Activated T-helper 17 cell treated with anti-CD3 and anti-CD28 coated beads, Interleukin-2, amount 50 U/mL, for 72 hours (primary cell): Measurements from ENCODE around the gene PLEKHM3. TPM values are rescaled to one million over a fixed set of nuclear protein-coding genes. Genes with fewer than 3 reads are reported as not detected.
"Not testable (repeated sequence)": the region's sequence is repeated elsewhere in the genome, so short reads cannot be mapped to it uniquely, and the experiment has no call there.

ENCODE experiments used
- ATAC-seq: fragments of 150-1000 bp; cut with Tn5 transposase; replicated peaks from 2 replicates; pipeline ENCODE4 v1.10.0; 2021; ENCODE audit warnings: mild to moderate bottlenecking, moderate library complexity
- H3K27ac Mint-ChIP-seq: one replicate; pipeline ENCODE4 v1.8.0; 2022; ENCODE audit warnings: mixed read lengths
- H3K27me3 Mint-ChIP-seq: one replicate; pipeline ENCODE4 v1.8.0; 2022; ENCODE audit warnings: mixed read lengths
- H3K36me3 Mint-ChIP-seq: one replicate; pipeline ENCODE4 v1.8.0; 2022; ENCODE audit warnings: low read depth, mild to moderate bottlenecking, mixed read lengths
- H3K4me1 Mint-ChIP-seq: one replicate; pipeline ENCODE4 v1.8.0; 2022; ENCODE audit warnings: mixed read lengths
- H3K4me3 Mint-ChIP-seq: one replicate; pipeline ENCODE4 v1.8.0; 2022; ENCODE audit warnings: mild to moderate bottlenecking, mixed read lengths
- H3K9me3 Mint-ChIP-seq: one replicate; pipeline ENCODE4 v1.8.0; 2022; ENCODE audit warnings: mixed read lengths
- total RNA-seq, 2 donors: library from RNA; stranded (reverse); gene quantifications; one replicate each; pipeline ENCODE4 v1.2.3, GENCODE V29; 2022

Gene PLEKHM3
- total RNA-seq, 2 donors from 2014 or later, result 3.2 to 5.3 TPM

DNA sequence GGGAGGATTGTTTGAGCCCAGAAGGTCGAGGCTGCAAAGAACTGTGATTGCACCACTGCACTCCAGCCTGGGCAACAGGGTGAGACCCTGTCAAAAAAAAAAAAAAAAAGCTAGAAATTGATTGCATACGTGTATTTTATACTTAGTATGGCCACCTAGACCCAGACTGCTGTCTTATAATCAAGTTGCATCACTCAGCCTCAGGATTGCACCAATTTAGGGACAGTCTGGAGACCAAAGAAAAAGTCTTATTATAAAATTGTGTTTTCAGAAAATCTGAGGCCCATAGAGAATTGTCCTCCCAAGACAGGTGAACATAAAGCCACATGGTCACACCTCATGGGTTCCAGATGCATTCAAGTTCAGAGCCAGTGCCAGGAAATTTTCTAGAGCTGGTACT, 17.1 kb upstream of the PLEKHM3 start:
- Mint-ChIP-seq H3K27ac (no peak overlapping the region), H3K4me3 (no peak overlapping the region), H3K4me1 (no peaks in the 10 kb centered on the region), H3K9me3 (no peaks in the 10 kb centered on the region), H3K27me3 (peaks cover 8% of the 10 kb centered on the region), H3K36me3 (no peaks in the 10 kb centered on the region)
- no peak for ATAC-seq

DNA sequence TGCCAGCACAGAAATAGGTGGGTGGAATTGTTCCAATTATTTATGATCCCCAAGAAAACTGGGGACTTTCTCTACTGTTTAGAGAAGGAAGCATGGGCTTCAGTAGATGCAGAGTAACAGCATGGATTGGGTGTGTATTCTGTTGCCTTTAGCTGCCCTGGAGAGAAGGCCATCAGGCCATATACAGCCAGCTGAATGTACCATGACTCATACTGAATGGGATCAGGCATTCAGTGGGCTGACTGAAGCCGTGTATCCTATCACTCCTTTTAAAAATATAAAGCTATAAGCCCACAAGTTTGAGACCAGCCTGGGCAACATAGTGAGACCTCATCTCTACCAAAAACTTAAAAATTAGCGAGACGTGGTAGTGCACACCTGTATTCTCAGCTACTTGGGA, 16.7 kb upstream of the PLEKHM3 start:
- Mint-ChIP-seq H3K36me3 (no peaks in the 10 kb centered on the region), H3K9me3 (no peaks in the 10 kb centered on the region), H3K27ac (no peak overlapping the region), H3K4me1 (no peaks in the 10 kb centered on the region), H3K27me3 (peaks cover 8% of the 10 kb centered on the region), H3K4me3 (no peak overlapping the region)
- ATAC-seq, result no peak

DNA sequence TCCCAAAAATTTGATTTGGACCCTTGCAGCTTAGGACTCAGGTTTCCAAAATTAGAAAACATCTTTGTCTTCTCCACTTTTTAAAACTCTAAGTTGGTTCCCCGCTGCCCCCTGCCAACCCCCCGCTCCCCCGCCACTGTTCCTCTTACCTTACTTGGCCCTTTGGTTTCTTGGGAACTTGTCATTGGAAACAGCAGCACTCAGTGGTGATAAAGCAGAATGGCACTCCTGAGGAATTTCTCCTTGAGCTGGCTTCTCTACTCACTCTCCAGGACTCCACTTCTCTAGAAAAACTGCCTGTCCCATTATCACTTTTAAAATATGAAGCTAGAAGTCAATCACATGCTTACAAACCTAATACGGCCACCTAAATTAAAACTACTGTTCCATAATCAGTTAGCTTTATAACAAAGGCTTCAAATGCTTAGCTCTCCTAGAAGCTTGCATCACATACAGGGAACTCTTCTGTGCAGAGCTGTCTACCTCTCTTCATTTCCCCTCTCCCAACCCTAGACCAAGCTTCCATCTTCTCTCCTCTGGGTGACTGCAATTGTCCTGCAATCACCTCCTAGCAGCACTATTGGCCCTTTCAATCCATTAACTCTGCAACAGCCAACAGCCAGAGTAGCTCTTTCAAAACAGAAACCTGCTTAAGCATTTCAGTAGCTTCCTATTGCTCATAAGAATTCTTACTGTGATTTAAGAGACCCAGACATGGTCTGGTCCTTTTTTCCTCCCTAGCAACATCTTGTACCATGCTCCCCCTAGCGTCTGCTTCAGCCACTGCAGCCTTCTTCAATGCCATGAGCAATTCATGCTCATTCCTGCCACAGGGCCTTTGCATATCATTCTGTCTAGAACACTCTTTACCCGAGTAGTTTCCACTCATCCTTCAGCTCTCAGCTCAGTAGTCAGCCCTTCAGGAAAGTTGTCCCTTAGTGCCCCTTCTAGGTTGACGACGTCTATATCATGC, 15.2 kb upstream of the PLEKHM3 start:
- H3K4me1 Mint-ChIP-seq, result no peaks in the 10 kb centered on the region
- no peaks in the 10 kb centered on the region for H3K9me3 Mint-ChIP-seq
- no peaks in the 10 kb centered on the region for H3K36me3 Mint-ChIP-seq
- H3K27ac Mint-ChIP-seq, result no peak overlapping the region
- H3K27me3 Mint-ChIP-seq, result peaks cover 3% of the 10 kb centered on the region
- ATAC-seq, result peak; percentile 86
- no peak overlapping the region for H3K4me3 Mint-ChIP-seq

DNA sequence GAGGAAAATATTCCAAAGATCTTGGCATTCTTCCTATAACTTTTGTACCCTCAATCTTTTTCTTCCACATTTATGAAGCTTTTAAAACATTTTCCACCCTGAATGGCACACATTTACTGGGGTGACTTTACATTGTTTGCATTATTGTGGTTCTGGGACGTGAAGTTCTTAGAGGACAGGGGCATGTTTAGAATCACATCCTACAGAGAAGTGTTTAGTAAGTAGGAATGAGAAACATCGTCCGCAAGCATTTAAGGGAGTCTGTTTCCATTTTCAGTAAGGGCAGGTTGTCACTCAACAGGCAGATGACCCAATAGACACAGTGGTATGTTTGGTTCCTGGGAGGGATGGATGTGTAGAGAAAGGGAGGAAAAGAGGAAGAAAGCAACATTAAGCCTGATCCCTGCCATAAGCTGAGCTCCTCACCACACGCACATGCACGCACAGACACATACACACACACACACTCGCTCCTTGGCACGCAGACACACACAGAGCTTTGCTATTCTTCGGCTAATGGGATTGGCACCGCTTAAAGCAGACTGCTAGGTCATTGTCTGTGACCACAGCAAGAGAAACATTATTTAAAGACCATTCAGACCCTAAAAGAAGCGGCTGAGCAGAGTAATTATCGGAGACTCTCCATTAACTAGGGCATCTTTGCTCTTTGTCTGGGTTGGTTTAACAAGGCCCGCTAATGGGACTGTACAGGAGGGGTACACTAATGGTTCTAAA, 14.2 kb upstream of the PLEKHM3 start:
- Mint-ChIP-seq H3K4me1 (no peaks in the 10 kb centered on the region), H3K9me3 (no peaks in the 10 kb centered on the region)
- no peak for ATAC-seq

DNA sequence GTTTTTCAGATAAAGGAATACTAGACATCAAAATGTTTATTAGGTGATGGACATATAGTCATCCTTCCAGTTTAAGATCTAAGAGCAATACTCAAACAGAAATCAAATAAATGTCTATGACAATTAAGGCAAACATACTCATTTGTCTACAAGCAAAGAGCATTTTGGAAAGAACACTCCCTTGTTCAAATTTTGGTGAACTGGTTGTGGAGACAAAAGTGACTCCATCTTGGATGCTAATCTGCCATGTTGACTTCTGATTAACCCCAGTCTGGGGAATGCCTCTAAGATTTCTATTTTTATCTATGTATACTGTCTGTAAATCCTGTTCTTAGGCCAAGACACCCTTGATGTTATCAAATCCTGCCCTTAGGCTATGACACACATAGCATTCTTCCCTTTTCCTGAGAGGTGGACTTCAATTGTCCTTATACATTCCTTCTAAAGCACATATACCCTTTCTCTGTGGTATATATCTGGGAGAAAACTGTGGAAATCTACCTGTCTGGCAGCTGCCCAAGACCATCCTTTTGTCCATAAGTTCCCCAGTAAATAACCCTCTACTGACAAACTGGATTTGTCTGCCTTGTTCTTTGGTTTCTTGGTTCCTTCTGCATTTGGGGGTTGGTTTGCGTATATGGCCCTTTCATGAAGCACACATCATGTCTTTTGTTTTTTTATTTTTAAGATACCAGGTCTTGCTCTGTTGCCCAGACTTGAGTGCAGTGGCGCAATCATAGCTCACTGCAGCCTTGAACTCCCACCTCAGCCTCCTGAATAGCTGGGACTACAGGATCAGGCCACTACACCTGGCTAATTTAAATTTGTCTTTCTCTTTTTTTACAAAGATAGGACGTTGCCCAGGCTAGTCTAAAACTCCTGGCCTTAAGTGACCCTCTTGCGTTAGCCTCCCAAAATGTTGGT, 12.5 kb upstream of the PLEKHM3 start:
- no peak overlapping the region for H3K4me3 Mint-ChIP-seq
- no peaks in the 10 kb centered on the region for H3K36me3 Mint-ChIP-seq
- H3K9me3 Mint-ChIP-seq, result no peaks in the 10 kb centered on the region
- no peaks in the 10 kb centered on the region for H3K27me3 Mint-ChIP-seq
- no peaks in the 10 kb centered on the region for H3K4me1 Mint-ChIP-seq
- H3K27ac Mint-ChIP-seq, result no peak overlapping the region
- no peak for ATAC-seq

More for the DNA sequence above, 14.2 kb upstream of the PLEKHM3 start:
- no peak overlapping the region for H3K4me3 Mint-ChIP-seq
- H3K27me3 Mint-ChIP-seq, result peaks cover 3% of the 10 kb centered on the region
- H3K27ac Mint-ChIP-seq, result no peak overlapping the region
- no peaks in the 10 kb centered on the region for H3K36me3 Mint-ChIP-seq

DNA sequence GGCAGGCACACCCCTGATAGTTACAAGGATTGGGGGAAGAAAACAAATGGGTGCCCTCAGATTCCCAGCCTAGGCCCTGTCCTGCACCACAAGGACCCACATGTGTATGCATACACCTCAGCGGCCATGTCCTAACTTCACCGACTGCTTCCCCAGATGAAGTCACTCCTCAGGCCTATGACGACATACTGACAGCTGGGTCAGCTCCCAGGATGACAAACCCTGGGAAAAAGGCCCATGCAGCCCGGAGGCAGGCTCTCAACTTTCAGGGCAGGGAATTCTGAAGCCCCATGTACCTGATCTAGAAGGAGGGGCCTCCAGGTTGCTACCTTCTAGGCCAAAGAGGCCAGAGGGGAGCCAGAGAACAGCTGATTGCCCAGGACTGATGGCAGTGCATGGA, 11.0 kb upstream of the PLEKHM3 start:
- H3K4me1 Mint-ChIP-seq, result no peaks in the 10 kb centered on the region
- no peak for ATAC-seq
- H3K9me3 Mint-ChIP-seq, result no peaks in the 10 kb centered on the region
- H3K27ac Mint-ChIP-seq, result no peak overlapping the region
- H3K36me3 Mint-ChIP-seq, result no peaks in the 10 kb centered on the region
- no peak overlapping the region for H3K4me3 Mint-ChIP-seq
- H3K27me3 Mint-ChIP-seq, result no peaks in the 10 kb centered on the region

DNA sequence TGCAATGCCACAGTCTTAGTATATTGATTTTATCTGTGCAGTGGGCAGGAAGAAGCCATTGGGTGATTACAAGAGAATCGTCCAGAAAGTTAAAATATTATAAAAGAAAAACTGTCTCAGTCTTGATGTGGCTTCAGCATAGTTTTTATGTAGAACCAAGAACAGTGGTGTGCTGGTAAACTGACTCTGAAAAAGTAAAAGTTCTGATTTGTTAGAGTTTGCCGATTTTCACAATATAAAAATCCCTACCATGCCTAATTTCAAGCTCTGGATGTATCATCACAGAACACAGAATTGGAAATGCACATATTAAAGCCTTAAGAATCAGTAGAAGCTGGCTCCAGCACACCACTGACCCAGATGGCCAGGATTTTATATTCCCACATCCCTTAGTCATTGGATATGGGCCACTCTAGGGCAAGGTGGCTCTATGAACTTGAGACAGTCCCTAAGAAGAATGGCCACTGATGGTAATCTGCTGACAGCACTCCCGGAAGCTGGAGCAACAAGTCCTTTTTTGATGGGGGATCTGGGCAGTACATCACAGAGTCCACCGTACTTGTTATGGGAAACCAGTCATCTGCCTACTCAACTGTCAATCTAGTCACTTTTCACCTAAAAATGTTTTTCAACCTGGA, 9.3 kb upstream of the PLEKHM3 start:
- H3K4me3 Mint-ChIP-seq, result no peak overlapping the region
- no peak for ATAC-seq
- H3K27me3 Mint-ChIP-seq, result no peaks in the 10 kb centered on the region
- no peaks in the 10 kb centered on the region for H3K4me1 Mint-ChIP-seq
- H3K36me3 Mint-ChIP-seq, result no peaks in the 10 kb centered on the region
- H3K9me3 Mint-ChIP-seq, result no peaks in the 10 kb centered on the region
- H3K27ac Mint-ChIP-seq, result no peak overlapping the region

DNA sequence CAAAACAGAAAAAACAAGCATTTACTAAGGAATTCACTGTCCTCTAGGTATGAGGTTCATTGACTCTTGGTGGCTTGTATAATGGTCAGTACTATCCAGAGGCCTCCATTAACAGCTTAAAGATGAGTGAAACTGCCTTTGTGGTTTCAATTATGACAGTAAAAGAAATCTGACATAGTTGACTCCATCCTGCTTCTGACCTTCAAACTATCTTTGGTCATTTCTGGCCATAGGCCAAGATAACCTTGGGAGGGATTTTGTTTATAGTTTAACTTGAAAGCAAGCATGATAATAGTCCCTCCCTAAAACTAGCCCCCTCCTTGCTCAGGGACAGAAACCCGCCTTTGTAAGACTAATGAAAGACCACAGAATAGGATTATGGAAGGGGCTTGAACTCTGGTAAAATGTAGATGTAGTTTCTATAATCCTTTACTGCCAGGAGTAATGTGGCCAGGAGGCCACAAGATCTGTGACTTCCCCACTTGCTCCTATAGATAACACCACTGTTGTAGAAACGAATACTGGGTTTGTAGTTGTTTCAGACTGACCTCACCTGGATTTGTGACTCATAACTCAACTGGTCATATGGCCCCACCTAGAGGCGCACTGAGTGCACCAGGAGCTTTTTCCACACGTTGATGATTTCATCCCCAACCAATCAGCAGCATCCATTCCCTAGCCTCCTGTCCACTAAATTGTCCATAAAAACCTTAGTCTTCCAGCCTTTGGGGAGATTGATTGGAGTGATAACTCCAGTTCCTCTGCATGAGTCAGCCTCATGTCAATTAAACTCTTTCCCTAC, 8.6 kb upstream of the PLEKHM3 start:
- no peak overlapping the region for H3K4me3 Mint-ChIP-seq

DNA sequence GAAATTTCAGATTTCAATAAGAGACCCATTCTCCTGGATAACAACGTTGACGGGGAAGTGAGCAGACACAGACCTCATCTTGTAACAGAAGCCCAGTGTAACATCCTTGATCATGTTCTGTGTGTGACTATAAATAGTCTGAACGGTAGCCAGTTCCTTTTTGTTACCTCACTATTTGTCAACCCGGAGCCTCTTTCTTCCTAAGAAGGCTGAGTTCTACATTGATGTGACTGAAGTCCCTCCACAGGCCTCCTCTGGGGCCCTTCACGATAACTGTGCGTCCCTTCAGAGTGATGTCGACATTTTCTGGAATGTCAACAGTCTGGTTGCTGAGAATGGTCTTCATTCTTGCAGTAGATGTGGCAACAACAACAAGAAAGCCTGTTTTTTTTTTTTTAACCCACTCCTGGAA, 6.3 kb upstream of the PLEKHM3 start:
- H3K36me3 Mint-ChIP-seq, result no peaks in the 10 kb centered on the region
- no peaks in the 10 kb centered on the region for H3K4me1 Mint-ChIP-seq
- H3K9me3 Mint-ChIP-seq, result no peaks in the 10 kb centered on the region
- H3K27me3 Mint-ChIP-seq, result peaks cover 4% of the 10 kb centered on the region
- H3K4me3 Mint-ChIP-seq, result no peak overlapping the region
- no peak overlapping the region for H3K27ac Mint-ChIP-seq
- ATAC-seq, result no peak

More for the DNA sequence above, 8.6 kb upstream of the PLEKHM3 start:
- Mint-ChIP-seq H3K27me3 (peaks cover 4% of the 10 kb centered on the region), H3K4me1 (no peaks in the 10 kb centered on the region), H3K36me3 (no peaks in the 10 kb centered on the region), H3K27ac (no peak overlapping the region), H3K9me3 (no peaks in the 10 kb centered on the region)
- ATAC-seq, result peak; percentile 95

DNA sequence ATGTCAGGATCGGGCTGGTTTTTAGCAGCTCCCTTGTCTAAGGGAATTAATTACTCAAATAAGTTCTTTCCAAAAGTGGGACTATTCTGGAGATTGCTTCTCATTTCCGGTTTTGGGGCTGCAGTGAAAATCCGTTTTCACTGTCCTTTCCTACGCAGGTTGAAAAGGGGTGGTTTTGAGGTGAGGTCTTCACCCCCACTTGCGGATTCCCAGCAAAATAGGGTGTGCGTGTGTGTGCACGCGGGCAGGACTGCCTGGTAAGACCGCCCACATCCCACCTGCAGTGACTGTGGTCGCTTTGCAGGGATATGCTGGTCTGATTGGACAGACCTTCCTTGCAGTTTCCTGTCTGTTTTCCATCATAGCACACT, 472 bp upstream of the PLEKHM3 start:
- Mint-ChIP-seq H3K4me1 (peaks cover 5% of the 10 kb centered on the region), H3K4me3 (peak overlapping the region; percentile 85), H3K27me3 (peaks cover 4% of the 10 kb centered on the region), H3K27ac (peak overlapping the region; percentile 89), H3K9me3 (no peaks in the 10 kb centered on the region), H3K36me3 (no peaks in the 10 kb centered on the region)
- ATAC-seq, result peak; percentile 69

DNA sequence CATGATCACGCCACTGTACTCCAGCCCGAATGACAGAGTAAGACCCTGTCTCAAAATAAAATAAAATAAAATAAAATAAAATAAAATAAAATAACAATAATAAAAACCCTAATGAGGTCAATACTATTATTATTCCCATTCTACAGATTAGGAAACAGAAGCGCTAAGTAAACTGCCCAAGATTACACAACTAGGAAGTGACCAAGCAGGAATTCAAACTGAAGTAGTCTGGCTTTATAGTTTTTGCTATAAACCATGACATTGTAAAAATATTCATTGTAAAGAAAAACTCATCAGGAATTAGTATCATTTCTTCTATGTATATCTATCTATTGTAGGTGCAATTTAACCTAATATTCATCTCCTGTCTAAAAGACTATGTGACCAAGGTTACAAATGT, 1.2 kb downstream of the PLEKHM3 start:
- H3K9me3 Mint-ChIP-seq, result no peaks in the 10 kb centered on the region
- H3K4me1 Mint-ChIP-seq, result peaks cover 5% of the 10 kb centered on the region
- no peaks in the 10 kb centered on the region for H3K27me3 Mint-ChIP-seq
- no peaks in the 10 kb centered on the region for H3K36me3 Mint-ChIP-seq
- H3K27ac Mint-ChIP-seq, result no peak overlapping the region
- peak overlapping the region; percentile 85 for H3K4me3 Mint-ChIP-seq
- no peak for ATAC-seq

DNA sequence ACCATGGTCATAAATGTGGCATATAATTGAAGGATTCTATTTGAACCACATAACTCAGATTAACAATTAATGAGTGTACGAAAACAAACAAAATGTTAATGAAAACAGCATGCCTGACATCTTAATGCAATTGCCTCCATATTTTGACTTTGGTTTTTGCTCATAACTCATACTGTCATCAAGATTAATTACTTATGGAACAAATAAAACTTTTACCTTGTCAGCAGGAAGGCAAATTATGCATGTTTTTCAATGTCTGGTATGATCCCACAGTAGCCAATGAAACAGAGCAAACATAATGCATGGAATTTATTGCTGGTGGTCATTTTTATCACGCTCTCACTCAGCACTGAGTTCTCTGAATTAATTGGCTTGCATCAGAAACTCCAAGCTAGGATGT, 5.1 kb downstream of the PLEKHM3 start:
- Mint-ChIP-seq H3K4me3 (no peak overlapping the region), H3K27ac (no peak overlapping the region), H3K36me3 (peaks cover 6% of the 10 kb centered on the region), H3K4me1 (peaks cover 13% of the 10 kb centered on the region), H3K27me3 (no peaks in the 10 kb centered on the region), H3K9me3 (no peaks in the 10 kb centered on the region)
- ATAC-seq, result no peak

DNA sequence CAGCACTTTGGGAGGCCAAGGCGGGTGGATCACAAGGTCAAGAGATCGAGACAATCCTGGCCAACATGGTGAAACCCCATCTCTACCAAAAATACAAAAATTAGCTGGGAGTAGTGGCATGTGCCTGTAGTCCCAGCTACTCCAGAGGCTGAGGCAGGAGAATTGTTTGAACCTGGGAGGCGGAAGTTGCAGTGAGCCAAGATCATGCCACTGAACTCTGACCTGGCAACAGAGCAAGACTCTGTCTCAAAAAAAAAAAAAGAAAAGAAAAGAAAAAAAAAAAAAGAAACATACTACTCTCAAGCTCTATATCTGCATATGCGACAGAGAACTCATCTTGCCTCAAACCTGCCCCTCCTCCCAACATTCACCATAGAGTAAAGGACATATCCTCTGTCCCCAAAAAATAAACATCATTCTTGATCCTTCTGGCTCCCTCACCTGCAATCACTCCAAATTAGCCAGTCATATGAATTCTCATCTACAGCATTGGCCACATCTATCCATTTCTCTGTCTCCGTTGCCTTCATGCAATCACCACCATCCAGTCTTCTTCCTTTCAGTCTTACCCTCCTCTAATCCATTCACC, 7.1 kb downstream of the PLEKHM3 start:
- not testable (repeated sequence) for H3K36me3 Mint-ChIP-seq, H3K9me3 Mint-ChIP-seq, H3K27me3 Mint-ChIP-seq, ATAC-seq
- Mint-ChIP-seq H3K4me3 (peak overlapping the region; percentile 38), H3K27ac (peak overlapping the region; percentile 19), H3K4me1 (peaks cover 17% of the 10 kb centered on the region)
